GM19324 (cell line): ENCODE measurements around the gene SCGB3A2.
"Not testable (repeated sequence)": the region's sequence is repeated elsewhere in the genome, so short reads cannot be mapped to it uniquely, and the experiment has no call there.

ENCODE experiments used
- ATAC-seq: cut with Tn5 transposase; IDR thresholded peaks from one replicate; pipeline ENCODE4 v1.9.1; 2021; ENCODE audit warnings: mild to moderate bottlenecking, moderate library complexity; ENCODE audit not compliant: unreplicated experiment, low FRiP score

SCGB3A2 gene

GRCh38 chr5:147860641-147861025 lies 17.9 kb upstream of the SCGB3A2 start:
- ATAC-seq: no peak

GRCh38 chr5:147863454-147864158 lies 14.9 kb upstream of the SCGB3A2 start:
- no peak for ATAC-seq

GRCh38 chr5:147869112-147869511 lies 9.4 kb upstream of the SCGB3A2 start:
- ATAC-seq: no peak

- ATAC-seq: not testable (repeated sequence)
Measured at GRCh38 chr5:147869892-147870291, 8.6 kb upstream of the SCGB3A2 start.

- ATAC-seq: not testable (repeated sequence)
Measured at GRCh38 chr5:147871980-147872549, 6.4 kb upstream of the SCGB3A2 start.

GRCh38 chr5:147872744-147873435 lies 5.6 kb upstream of the SCGB3A2 start:
- not testable (repeated sequence) for ATAC-seq

- ATAC-seq: not testable (repeated sequence)
Measured at GRCh38 chr5:147874118-147874875, 4.2 kb upstream of the SCGB3A2 start.

GRCh38 chr5:147874910-147875367 lies 3.6 kb upstream of the SCGB3A2 start:
- no peak for ATAC-seq

- ATAC-seq: no peak
Measured at GRCh38 chr5:147876141-147876540, 2.4 kb upstream of the SCGB3A2 start.

GRCh38 chr5:147876626-147877025 lies 1.9 kb upstream of the SCGB3A2 start:
- no peak for ATAC-seq

- no peak for ATAC-seq
Measured at GRCh38 chr5:147879784-147880183, 1.3 kb downstream of the SCGB3A2 start.

- ATAC-seq: no peak
Measured at GRCh38 chr5:147880487-147880886, 2.0 kb downstream of the SCGB3A2 start.

- no peak for ATAC-seq
Measured at GRCh38 chr5:147882586-147883313, 4.2 kb downstream of the SCGB3A2 start.

- ATAC-seq: no peak
Measured at GRCh38 chr5:147887026-147887627, 8.6 kb downstream of the SCGB3A2 start.

GRCh38 chr5:147887930-147888329 lies 9.4 kb downstream of the SCGB3A2 start:
- ATAC-seq: no peak

GRCh38 chr5:147892696-147893296 lies 14.3 kb downstream of the SCGB3A2 start:
- ATAC-seq: no peak

GRCh38 chr5:147893820-147894219 lies 15.3 kb downstream of the SCGB3A2 start:
- ATAC-seq: no peak

- ATAC-seq: no peak
Measured at GRCh38 chr5:147895864-147896263, 17.4 kb downstream of the SCGB3A2 start.

GRCh38 chr5:147898875-147899401 lies 20.4 kb downstream of the SCGB3A2 start:
- no peak for ATAC-seq
